Measurements from ENCODE around the gene TROAP.

DNA sequence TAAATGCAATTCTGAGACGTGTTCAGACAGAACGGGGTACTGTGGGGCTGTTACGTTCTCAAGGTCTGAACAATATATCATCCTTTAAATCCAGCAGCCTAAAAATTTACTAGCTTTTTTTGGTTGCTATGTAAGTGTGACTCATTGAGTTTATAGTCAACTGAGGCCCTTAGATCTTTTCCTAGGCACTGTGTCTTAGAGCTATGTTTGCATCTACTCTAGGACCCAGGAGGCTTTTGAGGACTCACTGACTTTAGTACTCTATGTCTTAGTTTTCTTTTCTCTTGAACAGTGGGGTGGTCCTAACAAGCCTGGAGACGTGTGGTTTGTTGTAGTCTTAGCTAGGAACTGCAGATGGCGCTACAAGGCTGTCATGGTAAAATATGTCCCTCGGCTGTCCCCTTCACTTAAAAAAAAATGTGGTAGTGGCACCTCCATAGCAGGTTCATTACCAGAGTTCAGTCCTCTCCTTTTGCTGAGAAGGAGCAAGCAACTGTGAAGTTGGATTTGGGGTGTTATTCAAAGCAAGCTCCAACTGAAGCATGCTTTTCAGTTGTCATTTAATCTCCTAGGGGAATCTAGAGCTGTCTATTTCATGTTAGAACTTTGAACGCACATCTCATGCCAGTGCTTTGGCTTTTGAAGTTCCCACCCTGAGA lies 35.6 kb downstream of the TROAP start:
- TF ChIP-seq, protein P1, sequence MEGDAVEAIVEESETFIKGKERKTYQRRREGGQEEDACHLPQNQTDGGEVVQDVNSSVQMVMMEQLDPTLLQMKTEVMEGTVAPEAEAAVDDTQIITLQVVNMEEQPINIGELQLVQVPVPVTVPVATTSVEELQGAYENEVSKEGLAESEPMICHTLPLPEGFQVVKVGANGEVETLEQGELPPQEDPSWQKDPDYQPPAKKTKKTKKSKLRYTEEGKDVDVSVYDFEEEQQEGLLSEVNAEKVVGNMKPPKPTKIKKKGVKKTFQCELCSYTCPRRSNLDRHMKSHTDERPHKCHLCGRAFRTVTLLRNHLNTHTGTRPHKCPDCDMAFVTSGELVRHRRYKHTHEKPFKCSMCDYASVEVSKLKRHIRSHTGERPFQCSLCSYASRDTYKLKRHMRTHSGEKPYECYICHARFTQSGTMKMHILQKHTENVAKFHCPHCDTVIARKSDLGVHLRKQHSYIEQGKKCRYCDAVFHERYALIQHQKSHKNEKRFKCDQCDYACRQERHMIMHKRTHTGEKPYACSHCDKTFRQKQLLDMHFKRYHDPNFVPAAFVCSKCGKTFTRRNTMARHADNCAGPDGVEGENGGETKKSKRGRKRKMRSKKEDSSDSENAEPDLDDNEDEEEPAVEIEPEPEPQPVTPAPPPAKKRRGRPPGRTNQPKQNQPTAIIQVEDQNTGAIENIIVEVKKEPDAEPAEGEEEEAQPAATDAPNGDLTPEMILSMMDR (IDR thresholded peaks at IDR 0.05): peak; percentile 51 to 77 (median 65)
- TF ChIP-seq POLR2A (IDR thresholded peaks at IDR 0.05): no peak

All from tibial nerve (tissue), 3 donors.